Iris pigment epithelial cell (primary cell): ENCODE measurements around the gene SLC39A7.
A peak's percentile ranks its signal among the peaks of the same experiment; 100 is the strongest.

Experiments
- DNase-seq: peaks from one replicate; pipeline ENCODE4 v3.0.0-alpha.2; 2011; ENCODE audit warnings: low read depth

Gene SLC39A7

GRCh38 chr6:33236852-33237251, 36.2 kb downstream of the SLC39A7 start:
- DNase-seq: no peak

- DNase-seq: no peak
Observed at GRCh38 chr6:33237741-33238140, 37.1 kb downstream of the SLC39A7 start.

DNA sequence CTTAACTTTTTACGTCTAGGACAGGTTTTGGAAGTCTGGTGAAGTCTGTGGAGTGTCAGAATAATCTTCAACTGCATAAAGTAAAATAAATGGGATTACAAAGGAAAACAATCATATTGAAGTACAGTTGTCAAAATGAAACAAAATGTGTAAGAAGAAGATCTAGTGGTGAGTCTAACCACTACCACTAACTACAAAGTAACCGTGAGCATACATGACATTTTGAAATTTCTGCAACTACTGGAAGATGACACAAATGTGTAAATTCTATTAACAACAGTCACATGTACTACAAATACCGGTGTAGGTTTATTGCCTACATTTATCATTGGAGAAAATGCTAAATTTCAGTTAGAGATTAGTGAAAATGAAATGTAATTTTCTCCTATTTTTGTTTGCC, 41.3 kb downstream of the SLC39A7 start:
- no peak for DNase-seq

DNA sequence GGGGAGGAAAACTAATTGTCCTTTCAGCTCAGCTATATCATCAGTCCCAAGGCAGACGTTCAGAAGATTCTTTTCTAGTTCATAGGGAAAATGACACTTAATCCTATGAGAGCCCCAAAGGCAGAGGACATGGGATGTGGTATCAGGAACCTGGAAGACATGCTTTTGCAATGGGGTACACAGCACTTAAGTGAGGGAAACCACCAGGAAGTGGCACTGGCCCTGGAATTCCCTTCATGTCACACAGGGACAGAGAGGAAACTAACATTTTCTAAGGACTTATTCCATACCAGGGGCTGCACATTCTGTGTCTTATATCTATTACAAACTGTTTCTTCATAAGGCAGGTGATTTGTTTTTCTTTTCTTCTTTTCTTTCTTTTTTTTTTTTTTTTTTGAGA, 42.8 kb downstream of the SLC39A7 start:
- DNase-seq: no peak

DNA sequence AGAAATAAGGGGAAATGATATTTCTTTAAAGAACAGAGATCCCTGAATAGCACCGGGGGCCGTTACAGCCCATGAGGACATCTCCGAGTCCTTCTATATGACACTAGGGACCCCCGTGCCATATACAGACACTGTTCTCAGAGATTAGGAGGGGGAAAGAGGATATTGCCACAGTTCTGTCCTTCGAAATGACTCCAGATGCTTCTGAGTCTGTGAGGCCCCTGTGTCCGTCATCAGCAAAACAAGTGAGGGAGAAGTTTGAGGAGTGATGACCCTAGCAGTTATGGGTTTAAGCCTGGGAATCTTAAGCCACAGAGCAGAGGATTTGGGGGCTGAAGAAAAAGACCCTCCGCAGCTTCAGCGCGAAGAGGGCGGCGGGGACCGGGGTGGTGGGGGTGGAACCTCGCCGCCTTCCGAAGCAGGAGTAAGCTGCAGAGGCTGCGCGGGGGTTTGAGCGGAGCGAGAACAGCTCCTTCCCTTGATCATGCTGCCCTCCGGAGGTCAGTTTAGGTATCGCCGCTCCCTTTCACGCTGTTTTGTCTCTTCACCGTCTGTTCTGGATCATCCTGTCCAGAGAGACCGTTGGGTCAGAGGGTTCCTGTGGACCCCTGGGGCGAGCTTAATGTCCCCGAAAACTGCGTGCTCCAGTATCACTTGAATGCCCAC, 47.4 kb downstream of the SLC39A7 start:
- peak; percentile 82 for DNase-seq

GRCh38 chr6:33248643-33248931, 47.9 kb downstream of the SLC39A7 start:
- peak; percentile 50 for DNase-seq

GRCh38 chr6:33248932-33249731, 48.5 kb downstream of the SLC39A7 start:
- DNase-seq: peak; percentile 100

GRCh38 chr6:33249732-33250630, 49.3 kb downstream of the SLC39A7 start:
- peak; percentile 91 for DNase-seq

GRCh38 chr6:33250731-33251130, 50.1 kb downstream of the SLC39A7 start:
- no peak for DNase-seq

DNA sequence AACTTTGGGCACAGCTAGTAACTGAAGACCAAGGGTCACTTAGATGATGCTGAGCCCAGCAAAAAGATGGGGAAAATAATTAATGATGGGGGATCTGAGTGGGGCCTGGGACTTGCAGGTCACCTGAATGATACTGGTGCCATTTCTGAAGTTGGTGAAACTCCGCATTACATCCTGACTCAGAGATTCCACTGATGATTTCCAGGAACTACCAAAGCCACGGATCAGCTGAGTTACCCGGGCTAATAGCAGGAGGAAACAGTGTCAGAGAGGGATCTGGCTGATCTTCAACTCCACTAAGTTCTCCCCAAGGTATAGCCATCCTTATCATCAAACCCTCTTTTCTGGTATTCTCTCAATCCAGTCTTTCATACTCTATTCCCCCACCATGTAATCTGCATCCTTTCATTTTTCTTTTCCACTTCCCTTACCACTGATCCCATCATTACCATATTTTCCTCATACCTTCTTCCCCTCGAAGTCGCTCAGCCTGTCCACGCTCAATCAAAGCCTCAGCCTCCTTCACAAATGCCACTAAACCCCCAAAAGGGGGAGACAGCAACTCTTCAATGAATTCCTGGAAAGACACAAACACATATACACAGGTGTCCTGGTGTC, 50.8 kb downstream of the SLC39A7 start:
- peak; percentile 41 for DNase-seq

DNA sequence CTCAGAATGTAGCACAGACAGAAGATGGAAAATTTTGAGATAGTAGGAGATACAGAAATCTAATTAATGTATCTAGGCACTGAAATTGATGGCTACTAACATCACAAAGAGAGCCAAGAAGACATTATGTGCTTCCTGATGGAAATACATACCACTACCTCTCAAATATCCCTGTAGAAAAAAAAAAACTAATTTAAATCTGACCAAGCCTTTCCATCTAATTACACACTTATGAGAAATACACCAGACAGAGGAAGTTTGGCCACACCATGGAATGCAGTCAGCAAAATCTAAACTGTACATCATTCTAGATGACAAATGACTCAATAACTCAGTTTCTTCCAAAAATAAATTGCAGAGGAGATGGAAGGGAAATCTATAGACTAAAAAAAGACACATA, 52.1 kb downstream of the SLC39A7 start:
- peak; percentile 37 for DNase-seq
